T-helper 17 cell (primary cell): Measurements from ENCODE around the gene TMEM86B. TPM values are rescaled to one million over a fixed set of nuclear protein-coding genes. Genes with fewer than 3 reads are reported as not detected.
"Not testable (repeated sequence)": the region's sequence is repeated elsewhere in the genome, so short reads cannot be mapped to it uniquely, and the experiment has no call there.

Experiments
- ATAC-seq: fragments of 150-1000 bp; cut with Tn5 transposase; 2 replicates; pipeline ENCODE4 v1.10.0; 2021; ENCODE audit warnings: mild to moderate bottlenecking, moderate library complexity
- DNase-seq, 3 donors: peaks; one replicate each; pipeline versions ENCODE4 v3.0.0 to v3.0.0-alpha.2; 2020 to 2021
- H3K9me3 ChIP-seq: one replicate; pipeline ENCODE4 v1.7.0; 2013; ENCODE audit warnings: low read length, mild to moderate bottlenecking; ENCODE audit not compliant: control insufficient read depth, poor library complexity, severe bottlenecking
- H3K27ac Mint-ChIP-seq: one replicate; pipeline ENCODE4 v1.8.0; 2022; ENCODE audit warnings: mild to moderate bottlenecking, moderate library complexity, mixed read lengths
- H3K27me3 Mint-ChIP-seq: one replicate; pipeline ENCODE4 v1.8.0; 2022; ENCODE audit warnings: mixed read lengths
- H3K36me3 Mint-ChIP-seq: one replicate; pipeline ENCODE4 v1.8.0; 2022; ENCODE audit warnings: low read depth, mixed read lengths
- H3K4me1 Mint-ChIP-seq: one replicate; pipeline ENCODE4 v1.8.0; 2022; ENCODE audit warnings: mild to moderate bottlenecking, mixed read lengths
- H3K4me3 Mint-ChIP-seq: one replicate; pipeline ENCODE4 v1.8.0; 2022; ENCODE audit warnings: mild to moderate bottlenecking, moderate library complexity, mixed read lengths
- total RNA-seq, 4 donors: library from RNA in 2 of 4; stranded (reverse) in 2 of 4; gene quantifications; one replicate each; pipeline ENCODE4 v1.2.3 and lab custom pipeline; 2022 to 2026

Gene TMEM86B
- total RNA-seq, 2 donors from 2014 or later: 12.4 to 12.8 TPM

DNA sequence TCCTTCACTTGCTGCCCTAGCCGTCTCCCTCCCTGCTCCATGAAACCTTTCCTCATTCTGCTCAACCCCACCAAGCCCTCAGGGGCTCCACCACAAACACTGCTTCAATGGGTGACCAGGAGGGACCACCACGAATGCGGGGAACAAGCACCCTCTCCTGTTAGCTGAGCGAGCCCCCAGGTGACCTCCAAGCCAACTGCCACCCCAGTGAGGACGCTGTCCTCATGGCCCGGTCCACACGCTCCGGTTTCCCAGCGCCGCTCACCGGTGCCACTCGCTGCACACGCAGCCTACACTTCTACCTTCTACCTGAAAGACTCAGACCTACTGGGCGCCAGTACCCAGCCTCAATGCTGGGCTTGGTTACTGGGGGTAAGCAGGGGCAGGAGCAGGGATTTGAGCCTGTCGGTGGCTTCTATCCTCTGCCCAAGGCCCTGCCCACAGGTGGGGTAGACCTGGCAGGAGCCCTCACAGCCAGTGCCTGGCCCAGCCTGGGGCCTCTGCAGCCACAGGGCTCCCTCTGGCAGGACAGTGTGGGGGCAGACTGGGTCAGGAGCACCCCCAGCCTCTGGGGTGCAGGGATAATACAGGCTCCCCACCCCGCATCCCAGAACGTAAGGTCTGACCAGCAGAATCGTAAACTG lies 704 bp upstream of the TMEM86B start:
- Mint-ChIP-seq H3K36me3 (peaks cover 7% of the 10 kb centered on the region), H3K27me3 (no peaks in the 10 kb centered on the region), H3K4me1 (peaks cover 11% of the 10 kb centered on the region), H3K4me3 (no peak overlapping the region), H3K27ac (peak overlapping the region; percentile 54)
- ATAC-seq (no peak), DNase-seq (no peak)
- H3K9me3 ChIP-seq: no peaks in the 10 kb centered on the region

DNA sequence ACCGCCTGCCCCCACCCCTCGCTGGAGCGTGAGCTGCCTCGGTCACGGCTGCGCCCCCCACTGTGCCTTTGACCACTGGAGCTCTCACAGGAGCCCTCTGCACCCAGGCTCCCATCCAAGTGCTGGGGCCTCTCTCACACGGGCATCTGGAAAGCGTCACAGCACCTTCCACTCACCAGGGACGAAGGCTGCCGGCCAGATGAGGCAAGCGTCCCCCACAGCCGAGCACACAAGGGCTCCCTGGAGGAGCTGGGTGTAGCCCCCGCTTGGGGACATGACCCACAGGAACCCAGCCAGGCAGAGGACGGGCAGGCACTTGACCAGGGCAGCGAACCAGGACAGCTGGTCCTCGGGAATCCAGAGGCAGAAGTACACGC lies 560 bp downstream of the TMEM86B start:
- no peaks in the 10 kb centered on the region for H3K27me3 Mint-ChIP-seq
- no peak for ATAC-seq

DNA sequence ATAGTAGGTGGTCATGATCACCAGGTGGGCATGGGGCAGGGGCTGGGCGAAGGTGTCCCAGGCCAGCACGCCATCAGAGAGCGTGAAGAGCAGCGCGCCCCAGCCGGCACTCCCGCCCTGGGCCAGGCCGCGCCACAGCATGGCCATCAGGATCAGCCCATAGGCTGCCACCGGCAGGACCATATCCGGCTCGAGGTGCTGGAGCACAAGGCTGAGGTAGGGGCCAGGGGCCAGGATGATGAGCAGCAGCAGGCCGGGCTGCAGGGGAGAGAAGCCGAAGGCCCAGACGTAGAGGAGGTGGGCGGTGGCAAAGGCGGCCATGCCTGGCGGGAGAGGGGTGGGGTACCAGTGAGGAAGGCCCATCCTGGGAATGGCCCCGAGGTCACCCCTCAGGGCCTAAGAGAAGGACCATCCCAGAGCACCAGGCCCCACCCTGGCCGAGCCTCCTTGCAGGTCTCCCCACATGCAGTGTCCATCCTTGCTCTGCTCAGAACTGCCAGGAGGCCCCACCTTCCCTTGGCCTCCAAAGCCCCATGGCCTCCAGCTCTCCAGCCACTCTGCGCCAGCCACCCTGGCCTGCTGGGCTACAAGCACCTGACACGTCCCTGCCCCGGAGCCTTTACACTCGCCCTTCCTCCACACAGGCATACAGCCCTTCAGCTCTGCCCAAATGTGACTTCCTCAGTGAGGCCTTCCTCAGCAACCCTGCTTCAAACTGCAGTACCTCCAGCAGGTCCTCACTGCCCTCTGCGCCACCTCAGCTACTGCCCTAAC lies 1.1 kb downstream of the TMEM86B start:
- Mint-ChIP-seq H3K4me3 (no peak overlapping the region), H3K4me1 (peaks cover 13% of the 10 kb centered on the region), H3K36me3 (peaks cover 7% of the 10 kb centered on the region), H3K27ac (peak overlapping the region; percentile 59), H3K27me3 (no peaks in the 10 kb centered on the region)
- DNase-seq (no peak), ATAC-seq (no peak)
- H3K9me3 ChIP-seq: no peaks in the 10 kb centered on the region

More for the DNA sequence above, 560 bp downstream of the TMEM86B start:
- peaks cover 13% of the 10 kb centered on the region for H3K4me1 Mint-ChIP-seq
- H3K9me3 ChIP-seq: no peaks in the 10 kb centered on the region
- H3K27ac Mint-ChIP-seq: peak overlapping the region; percentile 59
- H3K36me3 Mint-ChIP-seq: peaks cover 7% of the 10 kb centered on the region
- no peak for DNase-seq
- H3K4me3 Mint-ChIP-seq: no peak overlapping the region

DNA sequence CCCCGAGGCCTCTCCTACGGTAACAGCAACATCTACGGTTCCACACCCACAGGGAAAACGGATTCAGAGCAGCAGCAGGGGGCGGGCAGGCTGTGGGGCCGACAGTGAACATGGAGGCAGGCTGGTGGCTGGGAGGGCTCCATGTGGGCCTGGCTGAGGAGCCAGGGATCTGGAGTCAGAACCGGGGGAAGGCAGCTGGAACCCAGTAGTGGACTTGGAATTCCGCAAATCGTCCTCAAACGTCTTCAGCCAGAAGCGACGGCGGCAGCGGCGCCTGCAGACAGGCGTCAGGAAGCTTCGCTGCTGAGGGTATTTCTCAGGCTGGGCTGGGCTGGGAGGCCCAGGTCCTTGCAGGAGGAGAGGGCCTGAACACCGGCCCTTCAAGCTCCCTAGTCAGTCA lies 1.8 kb downstream of the TMEM86B start:
- ATAC-seq (no peak), DNase-seq (no peak)
- Mint-ChIP-seq H3K4me3 (peak overlapping the region; percentile 59), H3K36me3 (peaks cover 7% of the 10 kb centered on the region), H3K4me1 (peaks cover 13% of the 10 kb centered on the region), H3K27ac (no peak overlapping the region), H3K27me3 (no peaks in the 10 kb centered on the region)
- no peaks in the 10 kb centered on the region for H3K9me3 ChIP-seq

DNA sequence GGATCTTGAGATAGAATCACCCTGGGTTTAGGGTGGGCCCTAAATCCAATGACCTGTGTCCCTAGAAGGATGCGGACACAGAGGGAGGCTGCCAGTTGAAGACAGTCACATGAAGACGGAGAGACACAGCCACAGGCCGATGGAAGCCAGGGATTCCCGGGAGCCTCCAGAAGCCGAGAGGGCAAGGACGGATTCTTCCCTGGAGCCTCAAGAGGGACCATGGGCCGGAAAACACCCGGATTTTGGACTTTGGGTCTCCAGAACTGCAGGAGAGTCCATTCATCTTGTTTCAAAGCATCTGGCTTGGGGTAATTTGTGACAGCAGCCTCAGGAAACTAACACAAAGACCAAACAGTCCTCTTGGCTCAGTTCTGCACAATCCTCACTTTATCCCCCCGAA lies 2.3 kb downstream of the TMEM86B start:
- no peak overlapping the region for H3K4me3 Mint-ChIP-seq
- peaks cover 7% of the 10 kb centered on the region for H3K36me3 Mint-ChIP-seq
- DNase-seq (no peak), ATAC-seq (no peak)
- no peak overlapping the region for H3K27ac Mint-ChIP-seq
- no peaks in the 10 kb centered on the region for H3K27me3 Mint-ChIP-seq
- peaks cover 13% of the 10 kb centered on the region for H3K4me1 Mint-ChIP-seq
- no peaks in the 10 kb centered on the region for H3K9me3 ChIP-seq

DNA sequence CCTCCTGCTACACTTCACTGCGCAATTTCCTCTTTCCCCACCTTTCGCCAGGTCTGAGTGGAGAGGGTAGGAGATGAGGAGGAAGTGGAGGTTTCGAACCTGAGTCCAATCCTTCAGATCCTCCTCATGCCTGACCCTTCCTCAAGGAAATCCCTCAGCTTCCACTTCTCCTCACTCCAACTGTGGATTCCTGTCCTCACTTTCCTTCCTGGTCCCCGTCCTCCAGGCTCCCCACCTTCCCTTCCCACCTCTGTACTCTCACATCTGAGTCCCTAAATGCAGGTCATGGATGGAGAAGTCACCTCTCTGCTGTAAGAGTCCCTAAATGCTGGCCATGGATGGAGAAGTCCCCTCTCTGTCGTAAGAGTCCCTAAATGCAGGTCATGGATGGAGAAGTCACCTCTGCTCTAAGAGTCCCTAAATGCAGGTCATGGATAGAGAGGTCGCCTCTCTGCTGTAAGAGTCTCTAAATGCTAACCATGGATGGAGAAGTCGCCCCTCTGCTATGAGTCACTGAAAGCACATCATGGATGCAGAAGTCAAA lies 3.1 kb downstream of the TMEM86B start:
- Mint-ChIP-seq H3K27ac (no peak overlapping the region), H3K4me3 (peak overlapping the region; percentile 78), H3K36me3 (peaks cover 7% of the 10 kb centered on the region), H3K27me3 (no peaks in the 10 kb centered on the region), H3K4me1 (peaks cover 13% of the 10 kb centered on the region)
- DNase-seq: no peak
- H3K9me3 ChIP-seq: no peaks in the 10 kb centered on the region
- no peak for ATAC-seq

DNA sequence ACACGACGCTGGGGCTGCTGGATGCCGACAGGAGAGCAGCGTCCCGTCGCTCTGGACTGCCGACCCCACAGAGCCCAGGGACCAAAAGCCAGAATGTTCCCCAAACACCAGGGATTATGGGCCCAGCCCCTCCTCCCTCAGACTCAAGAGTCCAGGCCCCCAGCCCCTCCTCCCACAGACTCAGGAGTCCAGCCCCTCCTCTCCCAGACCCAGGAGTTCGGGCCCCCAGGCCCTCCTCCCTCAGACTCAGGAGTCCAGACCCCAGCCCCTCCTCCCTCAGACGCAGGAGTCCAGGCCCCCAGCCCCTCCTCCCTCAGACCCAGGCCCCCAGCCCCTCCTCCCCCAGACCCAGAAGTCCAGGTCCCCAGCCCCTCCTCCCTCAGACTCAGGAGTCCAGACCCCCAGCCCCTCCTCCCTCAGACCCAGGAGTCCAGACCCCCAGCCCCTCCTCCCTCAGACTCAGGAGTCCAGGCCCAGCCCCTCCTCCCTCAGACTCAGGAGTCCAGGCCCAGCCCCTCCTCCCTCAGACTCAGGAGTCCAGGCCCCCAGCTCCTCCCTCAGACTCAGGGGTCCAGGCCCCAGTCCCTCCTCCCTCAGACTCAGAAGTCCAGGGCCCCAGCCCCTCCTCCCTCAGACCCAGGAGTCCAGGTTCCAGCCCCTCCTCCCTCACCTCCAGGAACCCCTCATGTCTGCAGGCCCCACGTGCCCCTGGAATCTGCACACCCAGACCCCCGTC lies 3.7 kb downstream of the TMEM86B start:
- H3K27ac Mint-ChIP-seq, H3K36me3 Mint-ChIP-seq, DNase-seq, H3K27me3 Mint-ChIP-seq, H3K4me3 Mint-ChIP-seq, ATAC-seq, H3K9me3 ChIP-seq: not testable (repeated sequence)
- peaks cover 11% of the 10 kb centered on the region for H3K4me1 Mint-ChIP-seq

DNA sequence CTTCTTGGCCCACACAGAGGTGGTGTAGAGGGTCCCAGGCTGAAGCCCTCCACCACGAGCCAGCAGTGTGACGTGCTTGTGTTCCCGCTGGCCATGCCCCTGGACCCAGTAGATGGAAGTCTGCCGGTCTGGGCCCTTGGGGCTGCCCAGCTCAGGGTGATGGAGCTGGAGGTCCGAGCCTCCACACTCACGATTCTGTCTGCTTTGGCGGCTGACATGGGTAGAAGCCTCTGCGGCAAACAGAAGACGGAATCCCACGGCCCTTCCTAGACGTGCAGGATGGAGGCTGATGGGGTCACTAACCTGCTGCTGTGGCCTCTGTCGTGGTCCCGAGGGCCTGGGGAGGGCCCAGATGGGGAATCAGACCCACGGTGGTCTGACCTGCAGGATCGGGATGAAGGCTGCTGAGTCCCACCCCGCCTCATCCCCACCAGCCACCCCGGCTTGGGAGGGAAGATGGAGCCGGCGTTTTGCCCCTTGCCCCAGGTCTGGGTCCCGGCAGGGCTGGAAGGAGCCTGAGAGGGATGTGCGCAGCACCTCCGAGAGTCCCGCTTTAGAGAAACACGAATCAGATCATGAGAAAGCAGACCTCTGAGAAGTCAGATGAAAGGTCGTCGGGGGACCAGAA lies 4.4 kb downstream of the TMEM86B start:
- no peaks in the 10 kb centered on the region for H3K9me3 ChIP-seq
- Mint-ChIP-seq H3K4me3 (no peak overlapping the region), H3K27ac (no peak overlapping the region)

DNA sequence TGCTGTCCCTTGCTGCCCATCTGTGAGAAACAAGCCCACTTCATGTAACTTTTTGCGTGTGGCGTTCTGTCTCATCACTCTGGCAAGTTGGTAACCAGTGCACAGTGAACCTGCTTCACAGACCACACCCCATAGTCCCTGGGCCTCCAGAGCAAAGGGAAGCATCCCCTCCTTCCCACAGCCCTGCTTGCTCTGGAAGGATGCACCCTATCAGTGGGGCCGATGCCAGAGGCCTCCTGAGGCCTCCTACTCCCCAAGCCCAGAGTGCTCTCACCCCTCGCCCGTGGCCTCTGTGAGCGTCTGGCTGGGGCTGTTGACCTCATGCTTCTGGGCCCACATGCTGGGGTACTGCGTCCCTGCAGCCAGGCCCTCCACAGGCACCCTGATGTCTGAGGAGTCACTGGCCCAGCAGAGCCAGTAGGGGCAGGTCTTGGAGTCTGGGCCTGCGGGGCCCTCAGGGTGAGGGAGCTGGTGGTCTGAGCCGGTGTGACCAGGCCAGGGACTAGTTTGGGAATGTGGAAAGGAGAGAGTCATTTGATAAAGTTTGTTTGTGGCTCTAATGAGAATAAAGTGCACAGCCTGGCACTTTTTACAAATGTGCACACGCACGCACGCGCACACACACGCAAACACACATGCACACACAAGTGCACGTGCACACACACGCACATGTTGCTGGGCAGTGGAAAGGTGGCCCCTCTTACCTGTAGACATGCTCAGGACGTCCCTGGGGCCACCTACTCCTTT lies 5.1 kb downstream of the TMEM86B start:
- H3K4me3 Mint-ChIP-seq: peak overlapping the region; percentile 31
- H3K9me3 ChIP-seq: no peaks in the 10 kb centered on the region
- H3K4me1 Mint-ChIP-seq: peaks cover 7% of the 10 kb centered on the region
- H3K27ac Mint-ChIP-seq: no peak overlapping the region
- no peaks in the 10 kb centered on the region for H3K27me3 Mint-ChIP-seq
- ATAC-seq (no peak), DNase-seq (no peak)
- peaks cover 5% of the 10 kb centered on the region for H3K36me3 Mint-ChIP-seq

More for the DNA sequence above, 4.4 kb downstream of the TMEM86B start:
- peaks cover 5% of the 10 kb centered on the region for H3K36me3 Mint-ChIP-seq
- peaks cover 8% of the 10 kb centered on the region for H3K4me1 Mint-ChIP-seq
- DNase-seq (no peak), ATAC-seq (no peak)
- H3K27me3 Mint-ChIP-seq: no peaks in the 10 kb centered on the region

DNA sequence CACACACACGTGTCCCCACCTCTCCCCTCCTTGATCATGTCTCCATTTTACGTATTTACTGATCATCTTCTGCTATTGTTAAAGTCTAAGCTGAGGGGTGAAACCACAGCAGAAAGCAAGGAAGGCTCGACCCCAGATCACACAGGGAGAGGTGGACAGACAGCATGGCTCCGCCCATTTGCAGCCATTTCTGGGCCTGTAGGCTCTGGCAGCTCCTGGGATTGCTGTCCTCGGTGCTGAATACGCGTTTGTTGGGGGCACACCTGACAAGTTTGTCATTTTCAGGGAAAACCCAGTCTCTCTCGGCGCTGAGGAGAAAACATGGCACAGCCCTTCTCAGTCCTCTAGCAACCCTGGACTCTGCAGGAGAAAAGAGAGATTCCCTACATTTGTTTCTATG lies 8.0 kb downstream of the TMEM86B start:
- no peak overlapping the region for H3K4me3 Mint-ChIP-seq
- ATAC-seq (no peak), DNase-seq (no peak)
- H3K36me3 Mint-ChIP-seq: peaks cover 3% of the 10 kb centered on the region
- peaks cover 10% of the 10 kb centered on the region for H3K4me1 Mint-ChIP-seq
- H3K9me3 ChIP-seq: no peaks in the 10 kb centered on the region
- H3K27me3 Mint-ChIP-seq: peaks cover 16% of the 10 kb centered on the region
- no peak overlapping the region for H3K27ac Mint-ChIP-seq

DNA sequence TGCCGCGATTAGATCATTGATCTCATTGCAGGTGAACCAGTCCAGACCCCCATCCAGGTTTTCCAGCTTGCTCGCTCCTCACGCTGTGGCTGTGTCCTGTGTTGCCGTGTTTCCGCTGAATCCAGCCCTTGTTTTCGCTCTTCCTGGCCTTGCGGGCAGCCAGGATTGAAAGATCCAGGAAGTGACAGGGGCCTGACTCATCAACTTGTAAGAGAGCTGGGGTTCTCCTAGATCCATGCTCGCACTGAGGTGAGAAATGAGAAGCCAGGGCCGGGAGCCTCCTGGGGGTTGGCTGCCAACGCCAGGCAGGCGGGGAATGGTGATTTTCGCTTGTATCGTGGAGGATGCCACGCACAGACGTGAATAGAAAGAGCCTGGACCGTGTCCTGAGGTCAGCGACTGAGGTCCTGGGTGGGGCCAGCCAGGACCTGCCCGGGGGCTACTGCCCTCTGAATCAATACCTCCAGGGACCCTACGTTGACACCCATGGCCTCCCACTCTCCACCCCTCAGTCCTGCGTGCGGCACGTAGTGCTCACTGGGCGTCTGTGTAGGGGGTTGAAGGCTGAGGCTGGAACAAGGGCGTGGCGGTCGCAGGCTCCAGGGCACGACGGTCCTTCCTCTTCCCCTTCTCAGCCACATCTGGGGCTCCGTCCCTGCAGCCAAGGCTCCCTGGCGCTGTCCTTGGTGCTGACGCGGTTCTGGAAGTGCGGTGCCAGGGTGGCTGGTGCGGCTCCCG lies 11.9 kb downstream of the TMEM86B start:
- H3K9me3 ChIP-seq: no peaks in the 10 kb centered on the region
- Mint-ChIP-seq H3K4me1 (peaks cover 6% of the 10 kb centered on the region), H3K4me3 (peak overlapping the region; percentile 28), H3K27ac (no peak overlapping the region), H3K27me3 (peaks cover 21% of the 10 kb centered on the region), H3K36me3 (peaks cover 3% of the 10 kb centered on the region)
- peak; percentile 59 for ATAC-seq
- peak in 1 of 3 donors; percentile 28 for DNase-seq

DNA sequence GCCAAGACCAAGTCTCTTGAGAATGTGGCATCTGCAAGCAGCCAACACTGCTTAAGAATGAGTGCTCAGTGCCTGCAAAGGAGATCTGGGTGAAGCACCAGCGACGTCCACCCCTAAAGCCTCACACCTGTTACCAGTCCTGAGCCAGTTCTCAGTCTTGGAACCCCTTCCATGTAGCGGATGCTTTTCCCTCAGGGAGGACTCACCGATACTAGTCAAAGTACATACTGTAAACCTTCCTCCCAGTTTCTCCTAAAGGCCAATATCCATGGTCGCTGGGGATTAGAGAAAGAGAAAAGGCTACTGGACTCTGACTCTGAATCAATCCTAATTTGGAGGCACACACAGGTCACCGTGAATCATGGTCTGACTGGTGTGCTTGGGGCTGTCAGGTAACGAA lies 15.0 kb downstream of the TMEM86B start:
- peaks cover 5% of the 10 kb centered on the region for H3K36me3 Mint-ChIP-seq
- DNase-seq (no peak), ATAC-seq (no peak)
- H3K9me3 ChIP-seq: no peaks in the 10 kb centered on the region
- H3K27me3 Mint-ChIP-seq: peaks cover 32% of the 10 kb centered on the region
- no peak overlapping the region for H3K27ac Mint-ChIP-seq
- H3K4me3 Mint-ChIP-seq: no peak overlapping the region
- peaks cover 9% of the 10 kb centered on the region for H3K4me1 Mint-ChIP-seq
